Coronary artery (tissue), 2 donors: ENCODE measurements around the gene MMP11.

Experiments used
- DNase-seq: peaks from one replicate; pipeline ENCODE4 v3.0.0-alpha.2; 2017; ENCODE audit warnings: low spot score
- H3K27ac ChIP-seq, 2 donors: fragments of 200-600 bp; sonication (generic); one replicate each; pipeline ENCODE4 v1.5.1; 2016 to 2019
- H3K4me3 ChIP-seq: fragments of 200-600 bp; sonication (generic); 2 replicates; pipeline ENCODE4 v1.5.1; 2016; ENCODE audit warnings: mild to moderate bottlenecking, moderate library complexity
- TF ChIP-seq, protein P1 (sequence below): fragments of 200-600 bp; sonication (generic); IDR thresholded peaks from one replicate; pipeline ENCODE4 v1.5.1; 2019; ENCODE audit warnings: antibody characterized with exemption

The MMP11 gene

DNA sequence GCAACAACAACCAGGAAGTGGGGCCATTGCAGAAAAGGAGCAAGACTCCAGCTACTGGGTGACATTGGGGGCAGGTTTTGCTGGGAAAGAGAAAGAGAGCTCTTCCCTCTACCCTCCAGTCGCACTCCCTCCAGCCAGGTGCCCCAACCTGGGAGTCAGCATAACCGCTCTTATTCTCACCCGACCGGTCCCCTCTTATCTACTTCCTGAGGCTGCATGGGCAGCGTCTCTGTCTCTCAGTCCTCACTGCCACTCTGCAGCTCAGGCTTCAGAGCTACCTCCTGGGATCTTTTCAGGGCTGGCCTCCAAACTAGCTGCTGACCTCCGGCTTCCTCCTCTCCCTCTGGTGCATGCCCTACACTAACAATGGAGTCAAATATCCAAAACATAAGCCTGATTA, 26.9 kb upstream of the MMP11 start:
- H3K4me3 ChIP-seq: no peak overlapping the region
- TF ChIP-seq, protein P1, sequence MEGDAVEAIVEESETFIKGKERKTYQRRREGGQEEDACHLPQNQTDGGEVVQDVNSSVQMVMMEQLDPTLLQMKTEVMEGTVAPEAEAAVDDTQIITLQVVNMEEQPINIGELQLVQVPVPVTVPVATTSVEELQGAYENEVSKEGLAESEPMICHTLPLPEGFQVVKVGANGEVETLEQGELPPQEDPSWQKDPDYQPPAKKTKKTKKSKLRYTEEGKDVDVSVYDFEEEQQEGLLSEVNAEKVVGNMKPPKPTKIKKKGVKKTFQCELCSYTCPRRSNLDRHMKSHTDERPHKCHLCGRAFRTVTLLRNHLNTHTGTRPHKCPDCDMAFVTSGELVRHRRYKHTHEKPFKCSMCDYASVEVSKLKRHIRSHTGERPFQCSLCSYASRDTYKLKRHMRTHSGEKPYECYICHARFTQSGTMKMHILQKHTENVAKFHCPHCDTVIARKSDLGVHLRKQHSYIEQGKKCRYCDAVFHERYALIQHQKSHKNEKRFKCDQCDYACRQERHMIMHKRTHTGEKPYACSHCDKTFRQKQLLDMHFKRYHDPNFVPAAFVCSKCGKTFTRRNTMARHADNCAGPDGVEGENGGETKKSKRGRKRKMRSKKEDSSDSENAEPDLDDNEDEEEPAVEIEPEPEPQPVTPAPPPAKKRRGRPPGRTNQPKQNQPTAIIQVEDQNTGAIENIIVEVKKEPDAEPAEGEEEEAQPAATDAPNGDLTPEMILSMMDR: no peak
- H3K27ac ChIP-seq: no peak overlapping the region
- DNase-seq: no peak

DNA sequence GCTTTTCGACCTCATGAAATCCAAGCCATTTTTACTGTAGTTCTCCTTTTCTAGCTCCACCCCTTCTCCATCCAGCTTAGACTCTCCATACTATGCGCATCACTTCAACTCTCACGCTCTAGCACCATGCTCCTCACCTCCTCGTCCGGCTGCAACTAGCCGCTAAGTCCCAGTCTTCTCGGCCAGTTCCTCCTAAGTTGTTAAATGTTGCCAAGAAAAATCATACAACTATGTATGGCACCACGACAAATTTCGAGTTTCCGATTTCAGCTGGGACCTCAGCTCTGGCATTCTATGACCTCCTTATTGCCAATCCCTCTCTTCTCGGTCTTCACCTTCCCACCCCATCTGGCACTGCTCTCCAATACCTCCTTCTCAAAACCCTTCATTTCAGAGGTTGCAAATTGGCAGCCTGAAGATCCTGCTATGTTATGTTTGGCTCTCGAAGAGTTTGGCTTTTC, 22.8 kb upstream of the MMP11 start:
- TF ChIP-seq, protein P1: no peak
- Histone ChIP-seq H3K4me3 (peak overlapping the region; percentile 88), H3K27ac (peak overlapping the region in 1 of 2 donors; percentile 93)
- no peak for DNase-seq

DNA sequence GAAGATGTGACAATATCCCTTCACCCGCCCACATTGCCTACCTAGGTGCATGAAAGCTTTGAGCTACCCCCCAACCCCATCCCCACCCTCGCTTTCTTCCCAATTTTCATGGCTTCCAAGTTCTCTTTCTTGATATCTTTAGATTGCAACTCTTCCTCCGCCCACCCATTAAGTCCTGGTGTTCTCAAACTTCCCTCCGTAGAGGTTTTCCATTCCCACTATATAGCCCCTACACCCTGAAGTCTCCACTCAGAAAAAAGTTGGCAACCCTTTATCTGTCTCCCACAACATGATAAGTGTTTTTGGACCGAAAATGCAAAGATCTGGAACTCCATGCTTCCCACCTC, 22.3 kb upstream of the MMP11 start:
- TF ChIP-seq, protein P1: no peak
- peak overlapping the region; percentile 88 for H3K4me3 ChIP-seq
- peak overlapping the region; percentile 87 to 93 for H3K27ac ChIP-seq
- no peak for DNase-seq

DNA sequence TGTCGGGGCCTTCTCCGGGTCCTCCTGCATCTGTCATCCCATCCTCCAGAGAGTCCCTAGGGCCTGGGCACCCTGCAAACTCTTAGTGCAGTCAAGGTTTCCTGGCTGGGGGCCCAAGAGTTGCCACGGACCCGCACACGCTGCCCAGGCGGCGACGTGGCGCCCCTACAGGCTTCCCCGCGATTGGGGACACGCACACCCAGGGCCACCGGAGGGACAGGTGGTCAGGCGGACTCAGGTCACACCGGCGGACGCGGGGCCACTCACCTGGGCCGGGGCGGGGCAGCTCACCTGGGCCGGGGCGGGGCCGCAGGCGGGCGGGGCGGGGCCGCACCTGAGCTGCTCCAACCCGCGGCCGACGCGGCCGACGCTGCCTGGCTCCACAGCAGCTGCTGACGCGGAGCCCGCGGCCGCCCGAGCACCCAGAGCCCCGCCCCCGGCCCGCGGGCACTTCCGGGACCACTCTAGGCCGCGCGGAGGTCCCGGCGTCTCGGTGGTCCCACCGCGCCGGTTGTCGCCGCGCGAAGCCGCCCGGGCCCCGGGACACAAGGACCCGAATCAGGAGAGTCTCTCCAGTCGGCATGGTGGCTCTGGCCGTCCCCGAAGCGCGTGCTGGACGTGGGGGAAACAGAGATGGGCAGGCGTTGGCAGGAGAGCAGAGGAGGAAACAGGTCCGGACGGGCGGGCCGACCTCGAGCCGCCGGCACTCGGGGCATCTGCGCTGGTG, 21.8 kb upstream of the MMP11 start, which contains the start of gene ZNF70:
Gene ZNF70 (minus strand): TSS at position 399 of the 727 bp plus-strand sequence. CDS start 5,972 bp downstream, outside the sequence.
- peak within 1 kb of the TSS; percentile 87 to 93 for H3K27ac ChIP-seq

DNA sequence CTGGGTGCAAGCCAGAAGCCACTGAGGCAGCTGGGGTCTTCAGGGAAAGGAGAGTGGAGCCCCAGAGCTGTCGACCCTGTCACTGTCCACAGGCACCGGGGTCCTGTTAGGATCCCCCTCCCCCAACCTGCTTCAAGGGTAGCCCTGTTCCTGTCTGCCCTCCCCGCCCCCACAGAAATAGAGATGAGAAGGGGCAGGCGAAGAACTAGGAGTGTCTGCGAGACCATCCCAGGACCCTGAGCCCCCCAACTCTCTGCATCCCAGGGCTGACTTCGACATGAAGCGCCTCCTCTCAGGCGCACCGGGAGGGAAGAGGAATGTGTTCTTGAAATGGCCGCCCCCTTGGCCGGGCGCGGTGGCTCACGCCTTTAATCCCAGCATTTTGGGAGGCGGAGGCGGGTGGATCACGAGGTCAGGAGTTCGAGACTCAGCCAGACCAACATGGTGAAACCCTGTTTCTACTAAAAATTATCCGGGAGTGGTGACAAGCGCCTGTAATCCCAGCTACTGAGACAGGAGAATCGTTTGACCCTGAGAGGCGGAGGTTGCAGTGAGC, 21.1 kb upstream of the MMP11 start:
- TF ChIP-seq, protein P1: no peak
- Histone ChIP-seq H3K27ac (peak overlapping the region; percentile 87 to 93), H3K4me3 (peak overlapping the region; percentile 88)
- no peak for DNase-seq

More for the DNA sequence above, 21.8 kb upstream of the MMP11 start, which contains the start of gene ZNF70:
- H3K4me3 ChIP-seq: peak within 1 kb of the TSS; percentile 88
- TF ChIP-seq, protein P1: no peak
- DNase-seq: peak; percentile 85

DNA sequence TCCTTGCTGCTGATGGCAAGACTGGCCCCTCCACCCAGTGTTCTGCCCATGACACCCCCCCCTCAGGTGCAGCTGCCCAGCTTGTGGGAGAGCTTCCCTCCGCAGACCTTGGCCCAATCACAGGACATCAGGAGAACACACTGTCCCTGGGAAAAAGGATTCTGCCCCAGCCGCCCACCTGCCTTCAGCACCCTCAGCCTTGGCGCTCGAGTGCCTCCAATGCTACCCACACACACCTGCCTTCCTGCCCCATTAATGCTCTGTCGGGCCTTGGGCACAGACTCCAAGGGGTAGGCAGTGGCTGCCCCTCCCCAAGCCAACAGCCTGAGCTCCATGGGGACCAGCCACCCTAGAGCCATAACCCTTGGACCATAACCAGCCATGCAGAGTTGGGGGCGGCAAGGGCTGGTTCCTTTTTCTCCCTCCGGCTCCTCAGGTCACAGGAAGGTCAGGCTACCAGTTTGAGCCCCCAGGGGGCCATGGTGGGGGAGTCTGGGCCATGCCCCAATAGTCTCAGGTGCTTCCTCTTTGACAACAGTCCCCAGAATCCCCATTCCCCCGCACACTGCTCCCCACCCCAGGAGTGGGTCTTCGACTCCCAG, 20.5 kb upstream of the MMP11 start:
- no peak for DNase-seq
- H3K4me3 ChIP-seq: no peak overlapping the region
- TF ChIP-seq, protein P1: no peak
- no peak overlapping the region for H3K27ac ChIP-seq
